ENCODE measurements around the gene ADAD2.

The ADAD2 gene

DNA sequence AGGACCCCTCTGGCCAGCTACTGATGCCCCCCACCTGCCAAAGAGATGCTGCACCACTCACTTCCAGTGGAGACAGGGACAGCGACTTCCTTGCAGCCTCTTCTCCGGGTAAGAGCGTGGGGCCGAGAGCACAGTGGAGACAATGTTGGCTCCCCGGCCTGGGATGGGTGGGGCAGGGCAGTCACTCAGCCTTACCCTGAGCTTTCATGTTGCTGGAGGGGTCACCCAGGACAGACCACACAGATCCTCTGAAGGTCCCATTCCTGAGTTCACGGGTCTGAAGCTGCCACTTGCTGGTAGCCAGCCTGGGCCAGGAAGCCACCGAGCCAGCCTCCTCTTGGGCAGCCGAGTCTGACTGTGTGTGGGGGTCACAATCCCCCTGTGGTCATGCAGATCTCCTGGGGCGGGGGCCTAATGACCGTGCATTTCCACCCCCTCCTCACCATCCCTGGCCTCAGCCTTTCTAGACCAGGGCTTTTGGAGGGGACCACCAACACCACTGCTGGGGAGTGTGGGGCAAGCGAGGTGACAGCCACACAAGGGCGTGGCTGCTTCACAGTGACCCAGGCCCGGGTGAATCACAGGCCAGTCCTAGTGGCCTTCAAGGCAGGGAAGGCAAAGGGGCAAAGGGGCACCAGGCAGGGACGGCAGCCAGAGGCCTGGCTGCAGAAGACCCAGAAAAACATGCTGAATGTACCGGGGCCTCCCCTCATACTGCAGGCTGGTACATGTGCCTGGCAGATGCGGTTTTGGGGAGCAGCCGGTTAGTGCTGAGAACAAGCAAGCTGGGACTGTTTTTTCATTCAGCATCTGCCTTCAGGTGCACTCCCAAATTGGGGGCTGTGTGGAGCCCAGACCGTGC is 14.5 kb upstream of the ADAD2 start:
- TF ChIP-seq, protein P1, sequence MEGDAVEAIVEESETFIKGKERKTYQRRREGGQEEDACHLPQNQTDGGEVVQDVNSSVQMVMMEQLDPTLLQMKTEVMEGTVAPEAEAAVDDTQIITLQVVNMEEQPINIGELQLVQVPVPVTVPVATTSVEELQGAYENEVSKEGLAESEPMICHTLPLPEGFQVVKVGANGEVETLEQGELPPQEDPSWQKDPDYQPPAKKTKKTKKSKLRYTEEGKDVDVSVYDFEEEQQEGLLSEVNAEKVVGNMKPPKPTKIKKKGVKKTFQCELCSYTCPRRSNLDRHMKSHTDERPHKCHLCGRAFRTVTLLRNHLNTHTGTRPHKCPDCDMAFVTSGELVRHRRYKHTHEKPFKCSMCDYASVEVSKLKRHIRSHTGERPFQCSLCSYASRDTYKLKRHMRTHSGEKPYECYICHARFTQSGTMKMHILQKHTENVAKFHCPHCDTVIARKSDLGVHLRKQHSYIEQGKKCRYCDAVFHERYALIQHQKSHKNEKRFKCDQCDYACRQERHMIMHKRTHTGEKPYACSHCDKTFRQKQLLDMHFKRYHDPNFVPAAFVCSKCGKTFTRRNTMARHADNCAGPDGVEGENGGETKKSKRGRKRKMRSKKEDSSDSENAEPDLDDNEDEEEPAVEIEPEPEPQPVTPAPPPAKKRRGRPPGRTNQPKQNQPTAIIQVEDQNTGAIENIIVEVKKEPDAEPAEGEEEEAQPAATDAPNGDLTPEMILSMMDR (IDR thresholded peaks at IDR 0.05; ENCODE audit: low read depth, low read length): no peak
- DNase-seq (ENCODE audit: low read depth in 2 of 2): no peak
- H3K4me3 ChIP-seq (replicated peaks in 1 of 2; ENCODE audit: low read depth in 2 of 2, low read length in 2 of 2): no peak overlapping the region

DNA sequence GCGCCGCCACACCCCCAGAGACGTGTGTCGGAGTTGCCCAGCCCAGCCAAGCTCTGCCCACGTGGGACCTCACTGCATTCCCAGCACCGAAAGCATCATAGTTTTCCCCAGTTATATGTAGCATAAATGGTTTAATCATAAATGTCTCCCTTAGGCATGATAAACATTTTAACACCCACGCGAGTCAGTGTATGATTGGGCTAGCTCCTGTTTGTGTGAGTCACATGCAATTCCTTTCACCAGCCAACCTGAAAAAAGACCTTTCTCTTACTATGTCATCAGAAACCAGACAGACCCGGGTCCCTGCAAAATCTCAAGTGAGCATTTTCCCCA is 13.2 kb upstream of the ADAD2 start:
- peak; percentile 39 to 44 for DNase-seq (ENCODE audit: low read depth in 2 of 2)
- TF ChIP-seq, protein P1 (IDR thresholded peaks at IDR 0.05; ENCODE audit: low read depth, low read length): no peak

DNA sequence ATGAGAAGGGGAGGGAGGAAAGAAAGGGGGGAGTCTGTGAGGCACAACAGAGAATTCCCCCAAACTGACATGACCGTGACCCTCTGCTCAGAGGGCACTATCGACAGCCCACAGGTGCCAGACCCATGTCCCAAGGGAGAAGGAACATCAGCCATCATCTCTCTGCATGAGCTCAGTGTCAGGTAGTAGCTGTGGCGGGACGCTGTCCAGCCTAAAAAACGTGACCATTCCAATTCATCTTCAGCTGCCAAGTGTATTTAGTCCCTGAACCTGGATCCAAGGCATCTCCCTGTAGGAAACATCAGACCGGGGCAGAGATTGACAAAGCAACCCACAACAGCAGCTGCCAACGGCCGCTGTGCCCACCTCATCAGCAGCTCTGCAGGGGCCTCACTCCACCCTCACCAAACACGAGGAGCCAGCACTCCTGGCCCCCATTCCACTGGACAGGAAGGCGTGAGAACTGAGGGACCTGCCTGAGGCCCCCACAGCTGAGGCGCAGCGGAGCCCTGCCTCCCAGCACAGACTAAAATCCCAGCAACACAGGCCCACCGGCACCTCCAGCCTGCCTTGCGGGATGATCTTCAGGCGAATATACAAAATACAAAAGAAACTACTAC is 12.7 kb upstream of the ADAD2 start:
- DNase-seq (ENCODE audit: low read depth in 2 of 2): no peak
- H3K4me3 ChIP-seq (replicated peaks in 1 of 2; ENCODE audit: low read depth in 2 of 2, low read length in 2 of 2): no peak overlapping the region
- TF ChIP-seq, protein P1 (IDR thresholded peaks at IDR 0.05; ENCODE audit: low read depth, low read length): no peak

More for the DNA sequence above, 13.2 kb upstream of the ADAD2 start:
- no peak overlapping the region for H3K4me3 ChIP-seq (replicated peaks in 1 of 2; ENCODE audit: low read depth in 2 of 2, low read length in 2 of 2)

DNA sequence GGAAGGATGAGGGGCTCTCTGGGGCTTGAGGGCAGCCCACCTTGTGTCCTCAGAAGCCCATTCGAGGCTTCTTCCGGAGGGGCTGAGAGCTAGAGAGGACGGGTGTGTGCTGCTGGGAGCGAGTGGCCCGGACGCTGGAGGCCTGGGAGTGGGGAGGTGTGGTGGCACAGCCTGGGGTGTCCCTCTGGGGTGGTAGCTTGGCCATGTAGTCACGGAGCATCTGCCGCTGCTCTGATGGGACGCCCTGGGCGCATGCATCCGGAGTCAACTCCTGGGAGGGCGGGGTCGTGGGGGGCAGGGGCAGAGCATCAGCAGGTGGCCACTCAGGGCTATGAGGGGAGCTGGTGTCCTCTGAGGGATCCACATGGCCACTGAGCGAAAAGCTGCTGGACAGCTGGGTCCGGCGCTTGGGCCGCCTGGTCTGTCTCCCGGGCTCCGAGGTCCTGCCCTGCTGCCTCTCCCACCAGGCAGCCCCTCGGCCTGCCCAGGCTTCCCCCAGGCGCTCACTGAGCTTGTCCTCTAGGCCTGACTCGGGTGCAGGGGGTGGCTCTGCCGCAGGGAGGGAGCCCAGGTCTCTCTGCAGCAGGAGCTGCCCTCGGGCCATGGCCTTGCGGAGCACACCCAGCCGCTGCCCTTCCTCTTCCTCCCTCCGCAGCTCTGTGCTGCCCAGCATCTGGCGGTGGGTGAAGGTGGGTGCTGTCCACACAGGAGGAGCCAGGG is 11.9 kb upstream of the ADAD2 start:
- TF ChIP-seq, protein P1 (IDR thresholded peaks at IDR 0.05; ENCODE audit: low read depth, low read length): no peak
- DNase-seq (ENCODE audit: low read depth in 2 of 2): no peak
- H3K4me3 ChIP-seq (replicated peaks in 1 of 2; ENCODE audit: low read depth in 2 of 2, low read length in 2 of 2): no peak overlapping the region

DNA sequence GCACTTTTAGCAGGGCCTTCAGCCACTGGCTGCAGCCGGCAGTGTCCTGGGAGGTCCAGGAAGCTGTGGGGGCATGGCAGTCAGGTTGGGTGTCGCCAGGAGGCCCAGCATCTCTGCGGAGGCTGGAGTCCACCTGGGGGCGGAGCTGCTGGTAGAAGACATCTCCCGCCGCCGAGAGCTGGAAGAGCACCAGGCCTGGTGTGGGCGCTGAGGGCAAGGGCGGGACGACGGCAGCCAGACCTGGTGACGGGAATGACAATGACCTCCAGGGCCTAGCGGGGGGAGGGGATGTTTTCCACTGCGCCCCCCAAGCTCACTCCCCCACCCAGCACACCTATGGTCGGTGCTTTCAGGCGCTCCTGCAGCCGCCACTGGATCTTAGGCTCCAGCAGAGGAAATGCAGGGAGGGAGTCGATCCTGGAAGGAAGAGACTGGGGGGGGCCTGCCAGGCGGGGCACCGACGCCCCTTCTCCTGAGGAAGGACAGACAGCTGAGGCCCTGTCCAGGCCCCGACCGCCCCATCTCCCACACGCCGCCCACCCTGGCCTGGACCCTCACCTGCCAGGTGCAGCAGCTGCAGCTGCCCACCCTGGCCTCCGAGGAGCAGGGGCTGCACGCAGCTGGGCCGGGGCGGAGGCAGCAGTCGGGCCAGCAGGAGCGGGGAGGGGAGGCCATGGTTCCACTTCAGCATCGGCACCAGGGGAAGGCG is 11.2 kb upstream of the ADAD2 start:
- DNase-seq (ENCODE audit: low read depth in 2 of 2): no peak
- TF ChIP-seq, protein P1 (IDR thresholded peaks at IDR 0.05; ENCODE audit: low read depth, low read length): no peak
- H3K4me3 ChIP-seq (replicated peaks in 1 of 2; ENCODE audit: low read depth in 2 of 2, low read length in 2 of 2): no peak overlapping the region

DNA sequence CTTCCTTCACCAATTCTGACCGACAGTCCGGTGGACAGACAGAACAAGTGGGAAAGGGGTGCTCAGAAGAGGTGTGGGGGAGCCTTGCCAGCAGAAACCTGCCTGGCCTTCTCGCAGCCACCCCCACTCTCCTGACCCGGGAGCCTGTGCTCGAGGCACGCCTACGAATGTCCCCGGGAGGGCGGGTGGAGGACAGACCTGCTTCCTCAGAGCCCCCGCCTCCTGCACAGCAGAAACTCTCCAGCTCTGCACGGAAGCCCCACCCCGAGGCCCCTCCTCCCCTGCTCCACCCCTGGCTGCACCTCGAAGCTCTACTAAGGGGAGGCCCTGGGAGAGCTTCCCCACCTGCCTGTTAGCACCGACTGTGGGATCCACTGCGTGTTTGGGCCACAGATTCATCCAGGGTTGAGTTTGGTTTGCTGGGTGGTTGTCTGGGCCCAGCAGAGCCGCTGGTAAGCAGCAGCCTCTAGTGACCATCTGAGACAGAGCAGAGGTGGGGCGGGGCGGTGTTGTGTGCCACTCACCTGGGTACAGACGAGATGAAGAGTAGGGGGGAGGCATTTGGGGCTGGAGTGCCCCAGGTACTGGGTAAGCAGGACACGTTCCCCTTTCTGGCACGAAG is 10.3 kb upstream of the ADAD2 start:
- TF ChIP-seq, protein P1 (IDR thresholded peaks at IDR 0.05; ENCODE audit: low read depth, low read length): no peak
- no peak for DNase-seq (ENCODE audit: low read depth in 2 of 2)
- no peak overlapping the region for H3K4me3 ChIP-seq (replicated peaks in 1 of 2; ENCODE audit: low read depth in 2 of 2, low read length in 2 of 2)
